HG02970 (cell line): ENCODE results near the gene VDAC2.
A peak's percentile ranks its signal among the peaks of the same experiment; 100 is the strongest.
"Not testable (repeated sequence)": the region's sequence is repeated elsewhere in the genome, so short reads cannot be mapped to it uniquely, and the experiment has no call there.

Experiments
- ATAC-seq: cut with Tn5 transposase; IDR thresholded peaks from one replicate; pipeline ENCODE4 v1.9.1; 2021; ENCODE audit warnings: mild to moderate bottlenecking, moderate library complexity, moderate number of reproducible peaks; ENCODE audit not compliant: unreplicated experiment, low FRiP score

Gene VDAC2

DNA sequence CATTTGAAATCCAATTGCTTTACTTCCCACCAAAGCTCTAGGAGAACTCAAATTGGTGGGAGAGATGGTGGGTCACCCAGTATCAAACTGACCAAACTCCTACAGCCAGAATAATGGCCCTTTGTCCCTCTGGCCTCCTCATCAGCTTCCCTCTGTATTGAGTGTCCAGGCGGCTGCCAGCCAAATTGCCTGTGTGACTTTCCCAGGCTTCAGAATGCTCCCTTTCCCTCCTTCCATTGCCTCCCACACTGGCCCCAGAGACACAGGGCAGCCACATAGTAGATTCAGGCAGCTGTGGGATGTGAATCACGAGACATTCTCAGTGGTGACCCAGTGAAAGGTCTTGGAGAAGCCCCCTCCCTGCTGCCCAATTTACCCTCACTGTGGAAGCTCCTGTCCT lies 12.7 kb upstream of the VDAC2 start:
- ATAC-seq = no peak

GRCh38 chr10:75199949-75200348 lies 10.6 kb upstream of the VDAC2 start:
- not testable (repeated sequence) for ATAC-seq

- no peak for ATAC-seq
These were observed 8.7 kb upstream of the VDAC2 start for GRCh38 chr10:75201793-75202307.

- ATAC-seq = no peak
These were observed 8.1 kb upstream of the VDAC2 start for GRCh38 chr10:75202321-75203045.

DNA sequence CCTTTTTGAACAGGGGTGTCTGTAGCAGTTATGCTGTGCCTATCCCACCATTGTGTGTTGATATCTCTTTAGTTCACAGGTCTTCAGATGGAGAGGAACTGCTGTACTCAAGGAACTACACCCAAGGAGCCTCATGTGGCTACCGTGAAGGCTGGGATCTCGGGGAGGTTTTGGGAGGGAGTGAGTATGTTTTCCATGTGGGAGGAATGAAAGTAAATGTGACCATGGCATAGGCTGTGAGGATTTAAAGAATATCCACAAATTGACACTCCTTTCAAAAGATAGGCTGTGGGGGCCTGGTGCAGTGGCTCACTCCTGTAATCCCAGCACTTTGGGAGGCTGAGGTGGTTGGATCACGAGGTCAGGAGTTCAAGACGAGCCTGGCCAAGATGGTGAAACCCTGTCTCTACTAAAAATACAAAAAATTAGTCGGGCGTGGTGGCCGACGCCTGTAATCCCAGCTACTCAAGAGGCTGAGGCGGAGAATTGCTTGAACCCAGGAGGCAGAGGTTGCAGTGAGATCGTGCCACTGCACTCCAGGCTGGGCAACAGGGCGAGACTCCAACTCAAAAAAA lies 7.5 kb upstream of the VDAC2 start:
- ATAC-seq = not testable (repeated sequence)

GRCh38 chr10:75203724-75204123 lies 6.9 kb upstream of the VDAC2 start:
- ATAC-seq = no peak

GRCh38 chr10:75205908-75206307 lies 4.7 kb upstream of the VDAC2 start:
- no peak for ATAC-seq

GRCh38 chr10:75206638-75207037 lies 4.0 kb upstream of the VDAC2 start:
- ATAC-seq = not testable (repeated sequence)

GRCh38 chr10:75207079-75207856 lies 3.3 kb upstream of the VDAC2 start:
- ATAC-seq = no peak

GRCh38 chr10:75207857-75208144 lies 2.8 kb upstream of the VDAC2 start:
- no peak for ATAC-seq

- no peak for ATAC-seq
These were observed 2.4 kb upstream of the VDAC2 start for GRCh38 chr10:75208181-75208580.

DNA sequence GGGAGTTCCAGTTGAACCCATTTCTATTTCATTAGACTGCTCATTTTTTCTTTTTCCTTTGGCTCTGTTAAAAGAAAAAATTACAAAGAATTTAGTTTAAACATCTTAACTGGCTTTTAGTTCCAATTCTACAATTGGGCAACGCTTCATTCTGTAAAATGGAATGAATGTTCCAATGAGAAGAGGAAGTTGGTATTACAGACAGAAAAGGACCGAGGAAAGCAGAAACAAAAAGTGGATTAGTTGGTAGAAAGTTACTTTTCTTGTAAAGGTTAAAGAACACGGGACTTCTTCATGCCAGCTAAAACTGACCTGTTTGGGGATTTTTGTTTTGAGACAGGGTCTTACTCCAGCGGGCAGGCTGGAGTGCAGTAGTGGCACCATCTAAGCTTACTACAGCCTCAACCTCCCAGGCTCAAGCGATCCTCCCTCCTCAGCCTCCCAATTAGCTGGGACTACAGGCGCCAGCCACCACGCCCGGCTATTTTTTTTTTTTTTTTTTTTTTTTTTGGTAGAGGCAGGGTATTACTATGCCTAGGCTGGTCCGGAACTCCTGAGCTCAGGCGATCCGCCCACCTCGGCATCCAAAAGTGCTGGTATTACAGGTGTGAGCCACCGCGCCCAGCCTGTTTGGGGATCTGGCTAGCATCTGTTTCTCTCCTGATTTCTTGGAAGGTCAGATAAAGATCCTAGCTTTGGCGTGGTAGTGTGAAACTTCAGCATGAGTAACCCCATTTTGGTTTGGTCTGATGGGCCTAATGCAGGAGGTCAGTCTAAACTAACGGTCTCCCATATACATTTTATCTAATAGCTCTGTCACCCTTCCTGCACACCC lies 1.3 kb upstream of the VDAC2 start:
- ATAC-seq = no peak

DNA sequence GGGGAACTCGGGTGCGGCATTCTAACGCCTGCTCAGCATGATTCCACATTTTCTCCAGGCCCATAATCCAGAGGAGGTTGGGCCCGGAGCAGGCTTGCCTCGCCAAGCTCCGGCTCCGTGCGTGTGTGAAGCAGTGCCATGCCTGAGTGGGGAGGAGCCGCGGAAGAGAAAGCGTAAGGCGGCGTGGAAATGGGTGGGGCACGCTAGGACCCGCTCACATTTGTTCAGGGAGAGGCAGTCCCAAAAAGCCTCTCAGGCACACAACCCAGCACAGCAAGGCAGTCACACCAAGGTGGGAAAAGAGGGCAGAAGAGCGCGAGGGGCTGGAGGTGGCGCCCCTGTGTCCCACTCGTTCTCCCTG lies 695 bp upstream of the VDAC2 start:
- ATAC-seq = peak; percentile 30

DNA sequence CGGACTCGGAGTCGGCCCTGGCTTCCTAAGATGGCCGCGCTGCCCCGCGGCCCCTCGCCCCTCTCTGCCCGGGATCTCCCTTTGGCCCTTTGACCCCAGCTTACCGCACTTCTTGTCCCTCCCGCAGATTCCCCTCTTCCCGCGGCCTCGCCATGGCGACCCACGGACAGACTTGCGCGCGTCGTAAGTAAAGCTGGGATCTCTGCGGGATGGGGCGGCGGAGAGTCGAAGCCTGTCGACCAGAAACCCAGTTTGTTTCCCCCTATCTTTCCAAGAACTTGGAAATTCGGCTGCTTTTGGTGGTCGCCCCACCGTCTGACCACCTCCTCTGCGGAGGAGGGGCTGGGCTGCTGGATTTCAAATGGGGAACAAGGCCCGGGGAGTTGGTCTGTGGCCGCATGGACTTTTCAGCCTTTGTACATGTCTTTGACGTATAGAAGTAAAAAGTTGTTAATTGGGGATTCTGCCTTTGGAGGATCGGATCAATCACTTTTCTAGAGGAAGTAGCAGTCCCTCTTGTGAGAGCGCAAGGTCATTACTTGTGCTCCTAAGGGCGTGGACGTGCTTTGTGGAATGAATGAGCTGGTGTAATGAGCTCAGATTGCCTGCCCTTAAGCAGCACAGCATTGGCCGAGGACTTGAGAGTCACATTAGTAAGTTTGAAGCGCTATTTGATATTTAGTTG lies 553 bp downstream of the VDAC2 start:
- ATAC-seq = peak; percentile 0

DNA sequence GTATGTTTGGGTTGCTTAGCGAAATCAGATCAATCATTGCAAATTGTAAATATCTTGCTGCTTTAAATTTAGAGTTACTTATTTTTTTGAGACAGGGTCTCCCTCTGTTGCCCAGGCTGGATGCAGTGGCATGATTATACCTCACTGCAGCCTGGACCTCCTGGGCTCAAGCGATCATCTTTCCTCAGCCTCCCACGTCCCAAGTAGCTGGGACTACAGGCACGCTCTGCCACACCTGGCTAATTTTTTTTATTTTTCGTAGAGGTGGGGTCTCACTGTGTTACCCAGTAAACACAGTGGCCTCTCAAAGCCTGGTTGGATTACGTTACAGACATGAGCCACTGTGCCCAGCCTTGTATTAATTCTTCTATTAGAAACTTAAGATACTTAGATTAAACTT lies 1.7 kb downstream of the VDAC2 start:
- no peak for ATAC-seq

DNA sequence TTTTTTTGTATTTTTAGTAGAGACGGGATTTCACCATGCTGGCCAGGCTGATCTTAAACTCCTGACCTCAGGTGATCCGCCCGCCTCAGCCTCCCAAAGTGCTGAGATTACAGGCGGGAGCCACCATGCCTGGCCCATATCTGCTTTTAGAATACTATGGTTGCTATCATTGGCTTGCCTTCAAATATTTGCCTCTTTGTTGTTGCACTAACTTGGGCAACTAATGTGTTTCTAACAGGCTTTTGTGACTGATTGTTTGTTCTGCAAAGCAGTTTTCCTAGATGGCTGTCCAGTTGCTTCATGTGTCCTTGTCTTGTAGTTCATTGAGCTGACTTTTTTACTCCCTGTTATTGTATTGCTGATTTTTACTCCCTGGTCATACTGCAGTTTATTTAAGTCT lies 9.7 kb downstream of the VDAC2 start:
- ATAC-seq = no peak

DNA sequence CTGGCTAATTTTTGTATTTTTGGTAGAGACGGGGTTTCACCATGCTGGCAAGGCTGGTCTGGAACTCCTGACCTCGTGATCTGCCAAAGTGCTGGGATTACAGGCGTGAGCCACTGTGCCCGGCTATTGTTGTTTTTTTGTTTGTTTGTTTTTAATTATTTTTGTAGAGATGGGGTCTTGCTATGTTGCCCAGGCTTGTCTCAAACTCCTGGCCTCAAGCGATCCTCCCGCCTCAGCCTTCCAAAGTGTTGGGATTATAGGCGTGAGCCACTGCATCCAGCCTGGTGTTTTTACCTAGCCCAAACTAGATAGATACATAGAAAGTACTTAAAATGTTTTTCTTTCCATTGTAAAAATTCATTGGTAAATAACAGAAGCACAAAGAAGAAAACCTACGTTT lies 10.9 kb downstream of the VDAC2 start:
- ATAC-seq = not testable (repeated sequence)

- ATAC-seq = no peak
These were observed 12.9 kb downstream of the VDAC2 start for GRCh38 chr10:75223507-75223906.

DNA sequence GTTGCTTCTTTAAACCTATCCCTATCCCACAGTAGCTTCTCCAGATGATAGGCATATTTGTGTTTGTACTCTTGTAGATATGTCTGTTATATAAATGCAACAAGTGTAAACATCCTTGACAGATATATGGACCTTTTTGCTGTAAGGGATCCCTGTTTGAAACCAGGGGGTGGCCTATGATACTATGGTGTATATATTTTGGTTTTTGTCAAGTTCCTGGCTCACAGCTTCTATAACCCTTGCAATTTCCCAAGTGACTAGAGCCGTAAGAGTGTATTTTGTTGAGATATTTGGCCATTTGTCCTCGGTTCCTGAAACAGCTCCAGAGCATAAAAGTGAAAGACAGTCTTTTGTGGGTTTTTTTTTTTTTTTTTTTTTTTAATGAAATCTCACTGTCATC lies 15.5 kb downstream of the VDAC2 start:
- no peak for ATAC-seq

DNA sequence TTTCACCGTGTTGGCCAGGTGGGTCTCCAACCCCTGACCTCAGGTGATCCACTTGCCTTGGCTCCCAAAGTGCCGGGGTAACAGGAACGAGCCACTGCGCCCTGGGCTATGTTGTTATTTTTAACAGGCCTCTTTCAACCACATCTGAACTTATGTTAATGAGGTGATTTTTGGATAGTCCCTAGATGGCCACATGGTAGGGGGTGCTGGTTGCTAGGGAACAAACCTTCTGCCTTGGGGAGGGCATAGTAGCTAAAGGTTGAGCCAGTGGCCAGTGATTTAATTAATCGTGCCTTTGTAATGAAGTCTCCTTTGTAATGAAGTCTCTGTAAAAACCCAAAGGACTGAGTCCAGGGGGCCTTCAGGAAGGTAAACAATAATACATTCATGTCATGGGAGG lies 16.1 kb downstream of the VDAC2 start:
- ATAC-seq = no peak
